Nasal cavity respiratory epithelium epithelial cell of viscerocranial mucosa (primary cell): ENCODE data around the gene C20orf141. TPM values are rescaled to one million over a fixed set of nuclear protein-coding genes. Genes with fewer than 3 reads are reported as not detected.

ENCODE experiments used
- total RNA-seq: library from RNA; depleted of rRNA; stranded (reverse); fragments of >200 nt; gene quantifications from 2 replicates; pipeline ENCODE4 v1.2.3, GENCODE V29; 2014

C20orf141 gene
- not detected in 2 replicates for total RNA-seq

GRCh38 chr20:2814587-2815051, at the start of gene C20orf141:
TSS of gene C20orf141 (plus strand) at chr20:2814987. CDS start at chr20:2815185, 198 bp downstream.

GRCh38 chr20:2800521-2801285, 14.1 kb upstream of the C20orf141 start, which contains the start of gene CPXM1:
TSS of gene CPXM1 (minus strand) at chr20:2800627. CDS start at chr20:2800572, 55 bp downstream.

GRCh38 chr20:2816030-2816582, 1.3 kb downstream of the C20orf141 start, which contains the start of gene TMEM239:
TSS of gene TMEM239 (plus strand) at chr20:2816364. CDS start at chr20:2816555, 191 bp downstream.

GRCh38 chr20:2840138-2840966, 25.6 kb downstream of the C20orf141 start, which contains the start of the genes PCED1A and VPS16:
TSS of gene PCED1A (minus strand) at chr20:2840655. CDS start at chr20:2839912, 743 bp downstream.
TSS of gene VPS16 (plus strand) at chr20:2840745. CDS start at chr20:2840775, 30 bp downstream.

Other genes starting within 250 kb of the C20orf141 start
- 227 and 236 TPM in 2 replicates for gene NOP56, start 162.4 kb upstream of the C20orf141 start, total RNA-seq
- 67.0 and 78.5 TPM in 2 replicates for gene IDH3B, start 150.8 kb upstream of the C20orf141 start, total RNA-seq
- 1.0 and 2.6 TPM in 2 replicates for gene EBF4, start 122.2 kb upstream of the C20orf141 start, total RNA-seq
- gene CPXM1, start 14.4 kb upstream of the C20orf141 start, total RNA-seq: not detected in 2 replicates
- not detected in 2 replicates for gene TMEM239, start 1.4 kb downstream of the C20orf141 start, total RNA-seq
- gene PCED1A, start 25.7 kb downstream of the C20orf141 start, total RNA-seq: 15.0 and 16.9 TPM in 2 replicates
- gene VPS16, start 25.8 kb downstream of the C20orf141 start, total RNA-seq: 22.9 and 25.3 TPM in 2 replicates
- gene PTPRA, start 58.5 kb downstream of the C20orf141 start, total RNA-seq: 26.7 and 45.3 TPM in 2 replicates
- gene GNRH2, start 228.6 kb downstream of the C20orf141 start, total RNA-seq: 0.14 TPM in 1 of 2 replicates, not detected in the other
- 46.5 and 72.8 TPM in 2 replicates for gene MRPS26, start 231.1 kb downstream of the C20orf141 start, total RNA-seq